LNCaP clone FGC (cell line): Measurements from ENCODE around the gene CMIP.

Source experiments
- DNase-seq: peaks from one replicate; pipeline ENCODE4 v3.0.0-alpha.2; 2011; ENCODE audit warnings: low read depth
- H3K4me3 ChIP-seq: 2 replicates; pipeline ENCODE4 v1.5.1; 2011; ENCODE audit warnings: mild to moderate bottlenecking, low read depth, low read length, control low read depth
- TF ChIP-seq, protein P1 (sequence below): IDR thresholded peaks from 2 replicates; pipeline ENCODE4 v1.5.1; 2012; ENCODE audit warnings: mild to moderate bottlenecking; ENCODE audit not compliant: control insufficient read depth, insufficient read depth; ENCODE audit errors: extremely low read depth

CMIP gene

GRCh38 chr16:81658373-81658772 lies 213.8 kb downstream of the CMIP start:
- no peak overlapping the region for H3K4me3 ChIP-seq
- no peak for DNase-seq
- TF ChIP-seq, protein P1, sequence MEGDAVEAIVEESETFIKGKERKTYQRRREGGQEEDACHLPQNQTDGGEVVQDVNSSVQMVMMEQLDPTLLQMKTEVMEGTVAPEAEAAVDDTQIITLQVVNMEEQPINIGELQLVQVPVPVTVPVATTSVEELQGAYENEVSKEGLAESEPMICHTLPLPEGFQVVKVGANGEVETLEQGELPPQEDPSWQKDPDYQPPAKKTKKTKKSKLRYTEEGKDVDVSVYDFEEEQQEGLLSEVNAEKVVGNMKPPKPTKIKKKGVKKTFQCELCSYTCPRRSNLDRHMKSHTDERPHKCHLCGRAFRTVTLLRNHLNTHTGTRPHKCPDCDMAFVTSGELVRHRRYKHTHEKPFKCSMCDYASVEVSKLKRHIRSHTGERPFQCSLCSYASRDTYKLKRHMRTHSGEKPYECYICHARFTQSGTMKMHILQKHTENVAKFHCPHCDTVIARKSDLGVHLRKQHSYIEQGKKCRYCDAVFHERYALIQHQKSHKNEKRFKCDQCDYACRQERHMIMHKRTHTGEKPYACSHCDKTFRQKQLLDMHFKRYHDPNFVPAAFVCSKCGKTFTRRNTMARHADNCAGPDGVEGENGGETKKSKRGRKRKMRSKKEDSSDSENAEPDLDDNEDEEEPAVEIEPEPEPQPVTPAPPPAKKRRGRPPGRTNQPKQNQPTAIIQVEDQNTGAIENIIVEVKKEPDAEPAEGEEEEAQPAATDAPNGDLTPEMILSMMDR: no peak

DNA sequence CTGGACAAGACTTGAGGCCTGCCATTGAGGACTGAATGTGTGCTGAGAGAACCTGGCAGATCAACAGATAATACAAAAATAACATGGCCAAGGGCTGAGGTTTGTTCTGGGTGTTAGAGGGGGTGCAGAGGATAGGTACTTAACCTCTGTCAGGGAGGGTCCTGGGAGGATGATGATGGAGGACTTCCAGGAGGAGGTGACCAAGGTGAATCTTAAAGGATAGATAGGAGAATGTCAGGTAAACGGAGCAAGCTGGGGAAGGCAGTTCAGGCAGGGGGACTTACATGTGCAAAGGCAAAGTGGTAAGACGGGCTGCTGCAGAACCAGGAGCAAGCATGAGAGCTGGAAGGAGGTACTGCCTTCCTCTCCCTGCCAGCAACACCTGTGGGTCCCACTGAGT lies 214.6 kb downstream of the CMIP start:
- no peak for DNase-seq
- H3K4me3 ChIP-seq: no peak overlapping the region
- TF ChIP-seq, protein P1: no peak

DNA sequence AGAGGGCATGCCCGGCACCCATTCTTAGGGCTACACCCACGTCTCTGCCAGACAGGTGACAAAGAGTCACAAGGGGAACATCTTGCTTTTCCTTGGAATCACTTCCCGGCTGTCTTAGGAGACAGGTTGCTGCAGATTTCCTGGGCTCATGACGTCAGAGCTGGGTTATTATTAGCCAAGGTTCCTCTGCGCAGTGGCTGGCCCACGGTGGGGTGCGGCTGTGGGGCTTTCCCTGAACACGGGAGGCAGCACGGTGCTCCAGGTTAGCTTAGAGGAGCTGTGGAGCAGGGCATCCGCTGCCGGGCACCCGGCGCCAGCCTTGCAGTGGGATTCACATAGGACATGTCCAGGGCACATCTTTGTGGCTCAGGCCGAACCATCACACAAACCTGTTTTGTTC lies 216.5 kb downstream of the CMIP start:
- no peak for DNase-seq
- TF ChIP-seq, protein P1: no peak

GRCh38 chr16:81664153-81664552 lies 219.5 kb downstream of the CMIP start:
- TF ChIP-seq, protein P1: no peak
- no peak overlapping the region for H3K4me3 ChIP-seq
- DNase-seq: no peak

More for the DNA sequence above, 216.5 kb downstream of the CMIP start:
- no peak overlapping the region for H3K4me3 ChIP-seq

GRCh38 chr16:81665588-81665987 lies 221.0 kb downstream of the CMIP start:
- no peak overlapping the region for H3K4me3 ChIP-seq
- TF ChIP-seq, protein P1: no peak
- no peak for DNase-seq

- DNase-seq: peak; percentile 52
- TF ChIP-seq, protein P1: no peak
- no peak overlapping the region for H3K4me3 ChIP-seq
Measured at GRCh38 chr16:81666113-81666512, 221.5 kb downstream of the CMIP start.

DNA sequence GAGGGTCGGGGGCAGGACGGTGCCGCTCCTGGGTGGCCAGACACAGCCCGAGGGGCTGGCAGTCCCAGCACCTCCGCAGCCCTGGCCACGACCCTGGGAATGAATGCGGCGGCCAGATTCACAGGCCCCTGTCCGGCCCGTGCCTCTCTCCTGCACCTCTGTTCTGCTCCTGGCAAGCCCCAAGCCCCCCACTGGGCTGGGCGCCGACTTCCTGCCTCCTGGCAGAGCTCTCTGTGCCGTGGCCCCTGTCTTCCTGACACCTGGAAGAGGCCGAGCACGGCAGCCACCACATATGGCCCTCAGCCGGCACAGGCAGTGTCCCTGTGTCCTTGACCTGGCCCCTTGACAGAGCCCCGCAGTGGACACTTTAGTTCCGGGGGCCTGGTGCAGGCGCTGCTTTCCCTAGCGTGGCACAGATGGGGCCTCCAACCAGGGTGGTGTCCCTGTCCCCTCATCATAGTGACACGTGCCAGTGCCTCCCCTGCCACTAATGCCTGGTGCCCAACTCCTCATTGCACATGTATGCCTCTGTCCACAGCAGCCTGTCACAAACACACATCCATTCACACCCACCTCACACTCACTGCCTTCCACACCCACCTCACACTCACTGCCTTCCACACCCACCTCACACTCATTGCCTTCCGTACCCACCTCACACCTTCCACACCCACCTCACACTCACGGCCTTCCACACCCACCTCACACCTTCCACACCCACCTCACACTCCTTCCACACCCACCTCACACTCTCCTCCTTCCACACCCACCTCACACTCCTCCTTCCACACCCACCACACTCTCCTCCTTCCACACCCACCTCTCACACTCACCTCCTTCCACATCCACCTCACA lies 223.9 kb downstream of the CMIP start:
- no peak overlapping the region for H3K4me3 ChIP-seq
- no peak for DNase-seq
- TF ChIP-seq, protein P1: no peak
